Measurements from ENCODE around the gene RAE1.

DNA sequence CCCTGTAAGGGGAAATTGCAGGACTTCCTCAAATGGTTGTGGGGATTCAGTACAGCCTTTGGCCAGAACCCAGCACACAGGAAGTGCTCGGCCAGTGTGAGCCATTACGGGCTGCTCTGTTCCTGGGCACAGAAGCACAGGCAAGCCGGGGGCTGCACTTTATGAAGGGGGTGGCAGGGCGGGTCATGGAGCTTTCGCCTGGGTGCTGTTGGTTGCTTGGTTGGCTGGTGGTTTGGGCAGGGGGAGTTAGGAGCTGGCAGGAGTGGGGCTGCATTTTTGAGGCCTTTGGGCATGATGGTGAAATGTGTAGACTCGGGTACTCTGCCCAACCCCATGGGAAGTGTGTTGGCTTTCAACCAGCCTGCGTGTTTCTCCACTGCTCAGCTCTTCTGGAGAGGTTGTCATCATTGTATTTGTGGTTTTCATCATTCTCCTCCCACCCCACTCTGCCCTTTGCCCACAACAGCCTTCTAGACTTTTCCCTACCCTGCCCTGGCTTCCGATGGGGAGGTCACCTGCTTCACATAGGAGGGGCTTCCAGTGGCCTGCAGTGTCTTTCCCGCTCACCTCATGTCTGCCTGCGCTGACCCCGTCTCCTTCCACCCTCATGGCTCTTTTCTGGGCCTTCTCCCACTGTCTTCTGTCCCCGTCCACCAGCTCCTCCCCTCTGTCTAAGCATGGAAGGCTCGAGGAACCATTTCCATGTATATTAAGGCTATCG lies 24.0 kb downstream of the RAE1 start:
- TF ChIP-seq, protein P1, sequence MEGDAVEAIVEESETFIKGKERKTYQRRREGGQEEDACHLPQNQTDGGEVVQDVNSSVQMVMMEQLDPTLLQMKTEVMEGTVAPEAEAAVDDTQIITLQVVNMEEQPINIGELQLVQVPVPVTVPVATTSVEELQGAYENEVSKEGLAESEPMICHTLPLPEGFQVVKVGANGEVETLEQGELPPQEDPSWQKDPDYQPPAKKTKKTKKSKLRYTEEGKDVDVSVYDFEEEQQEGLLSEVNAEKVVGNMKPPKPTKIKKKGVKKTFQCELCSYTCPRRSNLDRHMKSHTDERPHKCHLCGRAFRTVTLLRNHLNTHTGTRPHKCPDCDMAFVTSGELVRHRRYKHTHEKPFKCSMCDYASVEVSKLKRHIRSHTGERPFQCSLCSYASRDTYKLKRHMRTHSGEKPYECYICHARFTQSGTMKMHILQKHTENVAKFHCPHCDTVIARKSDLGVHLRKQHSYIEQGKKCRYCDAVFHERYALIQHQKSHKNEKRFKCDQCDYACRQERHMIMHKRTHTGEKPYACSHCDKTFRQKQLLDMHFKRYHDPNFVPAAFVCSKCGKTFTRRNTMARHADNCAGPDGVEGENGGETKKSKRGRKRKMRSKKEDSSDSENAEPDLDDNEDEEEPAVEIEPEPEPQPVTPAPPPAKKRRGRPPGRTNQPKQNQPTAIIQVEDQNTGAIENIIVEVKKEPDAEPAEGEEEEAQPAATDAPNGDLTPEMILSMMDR (IDR thresholded peaks at IDR 0.05 in 4 of 5, conservative IDR thresholded peaks at IDR 0.05 in 1 of 5) = no peak
- TF ChIP-seq POLR2A (IDR thresholded peaks at IDR 0.05) = no peak
